Measurements from ENCODE around the gene UBASH3B.

UBASH3B gene

GRCh38 chr11:122737951-122738693 lies 82.6 kb downstream of the UBASH3B start:
- no peak for DNase-seq

- DNase-seq, result no peak
Measured at GRCh38 chr11:122741613-122742300, 86.2 kb downstream of the UBASH3B start.

GRCh38 chr11:122742301-122743018 lies 86.9 kb downstream of the UBASH3B start:
- DNase-seq, result no peak

- no peak for DNase-seq
Measured at GRCh38 chr11:122743097-122743741, 87.7 kb downstream of the UBASH3B start.

GRCh38 chr11:122743949-122744348 lies 88.4 kb downstream of the UBASH3B start:
- DNase-seq, result no peak

- DNase-seq, result no peak
Measured at GRCh38 chr11:122744357-122744756, 88.8 kb downstream of the UBASH3B start.

GRCh38 chr11:122745111-122745510 lies 89.6 kb downstream of the UBASH3B start:
- no peak for DNase-seq

- no peak for DNase-seq
Measured at GRCh38 chr11:122746050-122746478, 90.5 kb downstream of the UBASH3B start.

GRCh38 chr11:122746611-122747244 lies 91.2 kb downstream of the UBASH3B start:
- DNase-seq, result no peak

GRCh38 chr11:122747351-122747781 lies 91.8 kb downstream of the UBASH3B start:
- DNase-seq, result no peak

- no peak for DNase-seq
Measured at GRCh38 chr11:122749005-122749687, 93.6 kb downstream of the UBASH3B start.

GRCh38 chr11:122750049-122750448 lies 94.5 kb downstream of the UBASH3B start:
- no peak for DNase-seq

- no peak for DNase-seq
Measured at GRCh38 chr11:122751292-122752070, 96.0 kb downstream of the UBASH3B start.

- DNase-seq, result no peak
Measured at GRCh38 chr11:122754028-122754427, 98.5 kb downstream of the UBASH3B start.

GRCh38 chr11:122754553-122755322 lies 99.2 kb downstream of the UBASH3B start:
- no peak for DNase-seq

- no peak for DNase-seq
Measured at GRCh38 chr11:122755409-122755808, 99.9 kb downstream of the UBASH3B start.

GRCh38 chr11:122755941-122756340 lies 100.4 kb downstream of the UBASH3B start:
- no peak for DNase-seq

GRCh38 chr11:122756417-122756816 lies 100.9 kb downstream of the UBASH3B start:
- no peak for DNase-seq

GRCh38 chr11:122757201-122757600 lies 101.7 kb downstream of the UBASH3B start:
- no peak for DNase-seq

GRCh38 chr11:122758339-122758738 lies 102.8 kb downstream of the UBASH3B start:
- DNase-seq, result no peak
